GM13976 (cell line): ENCODE data around the gene RNF111.
A peak's percentile ranks its signal among the peaks of the same experiment; 100 is the strongest.

ENCODE experiments used
- DNase-seq: peaks from one replicate; pipeline ENCODE4 v3.0.0; 2012; ENCODE audit warnings: low spot score
- in situ Hi-C: fragments of 300-500 bp; cut with MboI; formaldehyde crosslinking; loops from one replicate; pipeline ENCODE4 v1.12.0; 2022; ENCODE audit warnings: low sequenced_read_pairs, mixed read lengths, inconsistent platforms; ENCODE audit not compliant: unreplicated experiment
- TF ChIP-seq, protein P1 (sequence below): IDR thresholded peaks from 2 replicates; pipeline ENCODE4 v1.5.1; 2012; ENCODE audit warnings: borderline replicate concordance, mild to moderate bottlenecking; ENCODE audit not compliant: insufficient read depth; ENCODE audit errors: extremely low read depth, missing control alignments, control extremely low read depth

The RNF111 gene

GRCh38 chr15:59104602-59104911 is 117.1 kb downstream of the RNF111 start:
- TF ChIP-seq, protein P1, sequence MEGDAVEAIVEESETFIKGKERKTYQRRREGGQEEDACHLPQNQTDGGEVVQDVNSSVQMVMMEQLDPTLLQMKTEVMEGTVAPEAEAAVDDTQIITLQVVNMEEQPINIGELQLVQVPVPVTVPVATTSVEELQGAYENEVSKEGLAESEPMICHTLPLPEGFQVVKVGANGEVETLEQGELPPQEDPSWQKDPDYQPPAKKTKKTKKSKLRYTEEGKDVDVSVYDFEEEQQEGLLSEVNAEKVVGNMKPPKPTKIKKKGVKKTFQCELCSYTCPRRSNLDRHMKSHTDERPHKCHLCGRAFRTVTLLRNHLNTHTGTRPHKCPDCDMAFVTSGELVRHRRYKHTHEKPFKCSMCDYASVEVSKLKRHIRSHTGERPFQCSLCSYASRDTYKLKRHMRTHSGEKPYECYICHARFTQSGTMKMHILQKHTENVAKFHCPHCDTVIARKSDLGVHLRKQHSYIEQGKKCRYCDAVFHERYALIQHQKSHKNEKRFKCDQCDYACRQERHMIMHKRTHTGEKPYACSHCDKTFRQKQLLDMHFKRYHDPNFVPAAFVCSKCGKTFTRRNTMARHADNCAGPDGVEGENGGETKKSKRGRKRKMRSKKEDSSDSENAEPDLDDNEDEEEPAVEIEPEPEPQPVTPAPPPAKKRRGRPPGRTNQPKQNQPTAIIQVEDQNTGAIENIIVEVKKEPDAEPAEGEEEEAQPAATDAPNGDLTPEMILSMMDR, result no peak
- in situ Hi-C loops, result no loop called here
- DNase-seq, result no peak

DNA sequence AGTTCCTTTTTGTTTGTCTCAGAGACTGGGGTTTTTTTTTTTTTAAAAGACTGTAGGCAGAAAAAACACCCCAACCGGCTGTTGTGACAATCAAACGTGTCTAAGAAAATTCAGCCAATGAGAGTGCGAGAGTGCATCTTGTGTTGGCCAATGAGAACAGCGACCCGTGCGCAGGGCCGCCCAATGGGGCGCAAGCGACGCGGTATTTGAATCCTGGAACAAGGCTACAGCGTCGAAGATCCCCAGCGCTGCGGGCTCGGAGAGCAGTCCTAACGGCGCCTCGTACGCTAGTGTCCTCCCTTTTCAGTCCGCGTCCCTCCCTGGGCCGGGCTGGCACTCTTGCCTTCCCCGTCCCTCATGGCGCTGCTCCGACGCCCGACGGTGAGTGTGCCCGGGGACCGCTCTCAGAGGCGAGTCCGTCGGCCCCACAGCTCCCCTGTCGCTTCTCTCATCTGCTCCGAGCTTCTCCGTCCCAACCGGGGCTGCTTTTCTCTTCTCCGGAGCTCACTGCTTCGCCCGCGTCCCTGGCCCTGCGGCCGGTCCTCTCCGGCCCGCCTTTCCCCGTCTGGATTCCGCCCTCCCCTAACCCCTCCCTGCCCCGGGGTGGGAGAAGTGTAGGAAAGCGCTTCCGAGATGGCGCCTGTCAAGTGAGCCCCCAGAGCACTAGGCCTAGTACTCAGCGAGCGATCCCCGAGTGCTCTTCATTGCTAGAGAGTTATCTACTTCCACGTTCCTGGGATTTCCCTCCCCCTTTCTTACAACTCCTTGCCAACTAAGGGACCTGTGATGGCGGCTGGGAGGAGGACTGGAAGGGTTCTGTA is 117.7 kb downstream of the RNF111 start, which contains the start of gene CCNB2:
TSS of gene CCNB2 (plus strand) at position 235 of the 821 bp plus-strand sequence. CDS start at position 358, 123 bp downstream.
- TF ChIP-seq, protein P1, result no peak
- in situ Hi-C loops, result no loop called here

DNA sequence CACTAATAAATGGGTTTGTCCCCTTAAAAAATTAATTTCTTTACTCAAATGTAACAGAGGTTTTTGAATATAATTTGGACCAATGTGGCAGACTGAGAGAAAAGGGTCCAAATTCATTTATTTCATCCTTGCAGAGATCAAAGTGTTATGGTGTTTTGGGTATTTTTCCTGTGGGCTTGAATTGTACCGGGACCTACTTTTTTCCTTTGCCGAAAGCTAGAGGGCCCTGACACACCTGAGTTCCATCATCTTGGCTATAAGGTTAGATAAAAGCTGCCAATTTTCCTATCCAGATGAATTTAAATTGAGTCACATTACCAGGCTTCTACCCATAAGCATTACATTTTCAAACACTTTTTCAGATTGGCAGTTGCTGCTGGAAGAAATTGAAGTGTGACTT is 118.4 kb downstream of the RNF111 start:
- TF ChIP-seq, protein P1, result no peak

More for the DNA sequence above, 117.7 kb downstream of the RNF111 start, which contains the start of gene CCNB2:
- peak; percentile 97 for DNase-seq

GRCh38 chr15:59111251-59111650 is 123.8 kb downstream of the RNF111 start:
- DNase-seq, result no peak
- in situ Hi-C loops, result no loop called here

More for the DNA sequence above, 118.4 kb downstream of the RNF111 start:
- in situ Hi-C loops, result no loop called here
- peak; percentile 27 for DNase-seq

GRCh38 chr15:59115047-59115446 is 127.6 kb downstream of the RNF111 start:
- DNase-seq, result no peak
- in situ Hi-C loops, result no loop called here
- TF ChIP-seq, protein P1, result no peak

More at GRCh38 chr15:59111251-59111650, 123.8 kb downstream of the RNF111 start:
- TF ChIP-seq, protein P1, result no peak

- in situ Hi-C loops, result no loop called here
- TF ChIP-seq, protein P1, result no peak
- no peak for DNase-seq
These were observed 128.7 kb downstream of the RNF111 start for GRCh38 chr15:59116141-59116540.
